Spleen (tissue), 11 donors: Measurements from ENCODE around the gene TMEM170B. TPM values are rescaled to one million over a fixed set of nuclear protein-coding genes. Genes with fewer than 3 reads are reported as not detected.

Experiments used
- DNase-seq: peaks from one replicate; pipeline ENCODE4 v3.0.0-alpha.2; 2020
- H3K27ac ChIP-seq, 8 donors: fragments of 200-600 bp; sonication (generic) in 7 of 8; 1 replicate in 4 of 8; 2 replicates in 4 of 8; pipeline versions ENCODE4 v1.5.0 to v1.8.0; 2016 to 2021; ENCODE audit warnings: inconsistent platforms in 4 of 8, mild to moderate bottlenecking in 4 of 8, moderate library complexity in 1 of 8
- H3K27me3 ChIP-seq, 7 donors: fragments of 200-600 bp; sonication (generic) in 6 of 7; replicated peaks in 1 of 7; 1 replicate in 4 of 7; 2 replicates in 3 of 7; pipeline versions ENCODE4 v1.5.0 to v1.8.0; 2016 to 2021; ENCODE audit warnings: inconsistent platforms in 3 of 7, mild to moderate bottlenecking in 1 of 7
- H3K36me3 ChIP-seq, 6 donors: fragments of 200-600 bp; sonication (generic) in 5 of 6; 1 replicate in 4 of 6; 2 replicates in 2 of 6; pipeline versions ENCODE4 v1.5.0 to v1.8.0; 2016 to 2021; ENCODE audit warnings: inconsistent platforms in 2 of 6
- H3K4me1 ChIP-seq, 6 donors: fragments of 200-600 bp; sonication (generic) in 5 of 6; 1 replicate in 3 of 6; 2 replicates in 3 of 6; pipeline versions ENCODE4 v1.5.0 to v1.8.0; 2016 to 2021; ENCODE audit warnings: inconsistent platforms in 3 of 6
- H3K4me3 ChIP-seq, 8 donors: fragments of 200-600 bp; sonication (generic) in 7 of 8; 1 replicate in 4 of 8; 2 replicates in 4 of 8; pipeline versions ENCODE4 v1.5.0 to v1.8.0; 2016 to 2021; ENCODE audit warnings: inconsistent platforms in 4 of 8, mild to moderate bottlenecking in 4 of 8, moderate library complexity in 2 of 8
- H3K9me3 ChIP-seq, 8 donors: fragments of 200-600 bp; sonication (generic) in 7 of 8; 1 replicate in 4 of 8; 2 replicates in 4 of 8; pipeline versions ENCODE4 v1.5.0 to v1.8.0; 2016 to 2021; ENCODE audit warnings: inconsistent platforms in 4 of 8
- CTCF ChIP-seq, 11 experiments: fragments of 200-600 bp in 7 of 11; fragments of 450-650 bp in 4 of 11; sonication (generic) in 4 of 11; IDR thresholded peaks in 8 of 11; conservative IDR thresholded peaks in 3 of 11; 1 replicate in 7 of 11; 2 replicates in 4 of 11; pipeline versions ENCODE4 v1.4.0 to v1.8.0; 2016 to 2021; ENCODE audit warnings: antibody characterized with exemption in 11 of 11, inconsistent platforms in 4 of 11, mild to moderate bottlenecking in 1 of 11
- POLR2A ChIP-seq, 3 donors: fragments of 450-650 bp; IDR thresholded peaks; one replicate each; pipeline ENCODE4 v1.5.1; 2017; ENCODE audit warnings: antibody characterized with exemption in 3 of 3, mild to moderate bottlenecking in 1 of 3
- POLR2AphosphoS5 ChIP-seq, 3 donors: sonication (generic); formaldehyde crosslinking; IDR thresholded peaks; one replicate each; pipeline ENCODE4 v1.5.1; 2017; ENCODE audit warnings: antibody characterized with exemption in 3 of 3
- WGBS, 5 donors: extraction: QIAGEN DNeasy Blood & Tissue Kit in 3 of 5; methylation state at CpG; one replicate each; pipeline versions ENCODE4 v1.1.5 to v1.1.7; 2013 to 2018; 5-methylcytosine and 5-hydroxymethylcytosine counted together
- intact Hi-C: fragments of 100-400 bp; cut with DNase I; formaldehyde crosslinking; loops from one replicate; pipeline ENCODE4 v1.15.0; 2023; ENCODE audit warnings: low total_unique reads
- polyA plus RNA-seq, 3 donors: library from polyadenylated mRNA; stranded (reverse); fragments of 200-250 nt; gene quantifications; one replicate each; pipeline ENCODE4 v1.2.1, GENCODE V29; 2013
- total RNA-seq, 7 donors: library from RNA; depleted of rRNA in 3 of 7; stranded (reverse); fragments of >200 nt in 3 of 7; fragmentation: NEBNext Ultra II Directional in 4 of 7; extraction: Animal tissue kit (Norgen Biotek cat#: 25700) in 4 of 7; gene quantifications; one replicate each; pipeline versions ENCODE4 v1.1.0 to v1.2.1, GENCODE V29; 2016 to 2021
- donor health status: healthy with polysubstance abuse.
- donor health status: DM: no; HTN: no; CAD: no; lungs with moderate emphysema.
- donor health status: DM: no; HTN: no; CAD: no.
- donor health status: Bipolar disorder and iron deficiency.
- donor health status: healthy.
- donor health status: DM: no; HTN: no; CAD: no.
- donor health status: DM: yes; HTN: yes; CAD: no.

Gene TMEM170B
- total and polyA plus RNA-seq, 10 donors: 1.2 to 19.8 (median 7.6) TPM

GRCh38 chr6:11571073-11571472, 33.5 kb downstream of the TMEM170B start:
- no peak overlapping the region for H3K4me3 ChIP-seq
- H3K9me3 ChIP-seq: no peaks in the 10 kb centered on the region
- no peaks in the 10 kb centered on the region for H3K27me3 ChIP-seq
- H3K36me3 ChIP-seq: peaks cover 0 to 19% (median 9%) of the 10 kb centered on the region in 6 donors
- H3K27ac ChIP-seq: no peak overlapping the region
- 89 to 98% (median 95%) methylated on average over 2 of the region's 2 CpGs for WGBS, 5 donors
- no peak for DNase-seq
- intact Hi-C loops: loop anchor here (10.0 kb wide), 1 partner anchor 426 kb away; no protein-coding TSS in a partner anchor
- H3K4me1 ChIP-seq: peaks cover 0 to 13% (median 2%) of the 10 kb centered on the region in 6 donors
- no peak for TF ChIP-seq POLR2AphosphoS5 (IDR thresholded peaks at IDR 0.05)
- no peak for TF ChIP-seq CTCF (IDR thresholded peaks at IDR 0.05 in 8 of 11, conservative IDR thresholded peaks at IDR 0.05 in 3 of 11)
- no peak for TF ChIP-seq POLR2A (IDR thresholded peaks at IDR 0.05)

GRCh38 chr6:11575408-11576033, 38.0 kb downstream of the TMEM170B start:
- Histone ChIP-seq H3K4me1 (peaks cover 0 to 19% (median 2%) of the 10 kb centered on the region in 6 donors), H3K27me3 (no peaks in the 10 kb centered on the region), H3K36me3 (peaks cover 0 to 5% (median 0%) of the 10 kb centered on the region in 6 donors), H3K4me3 (peak overlapping the region in 1 of 8 donors; percentile 40), H3K27ac (peak overlapping the region in 2 of 8 donors; percentile 35 to 66), H3K9me3 (no peaks in the 10 kb centered on the region)
- intact Hi-C loops: loop anchor here (10.0 kb wide), 1 partner anchor 431 kb away; no protein-coding TSS in a partner anchor
- TF ChIP-seq POLR2A (IDR thresholded peaks at IDR 0.05) (no peak), CTCF (IDR thresholded peaks at IDR 0.05 in 8 of 11, conservative IDR thresholded peaks at IDR 0.05 in 3 of 11) (peak; percentile 79 to 95 (median 85))
- 31 to 47% (median 41%) methylated on average over 10 of the region's 10 CpGs for WGBS, 5 donors
- no peak for DNase-seq

GRCh38 chr6:11580686-11581405, 43.3 kb downstream of the TMEM170B start:
- no peak overlapping the region for H3K4me3 ChIP-seq
- WGBS, 5 donors: 58 to 82% (median 69%) methylated on average over 4 of the region's 4 CpGs
- H3K9me3 ChIP-seq: no peaks in the 10 kb centered on the region
- no peaks in the 10 kb centered on the region for H3K36me3 ChIP-seq
- H3K27ac ChIP-seq: peak overlapping the region in 6 of 8 donors; percentile 6 to 65 (median 54)
- intact Hi-C loops: loop anchor here (10.0 kb wide), 2 partner anchors 654 to 1024 kb away; no protein-coding TSS in a partner anchor
- no peak for DNase-seq
- TF ChIP-seq CTCF (IDR thresholded peaks at IDR 0.05 in 8 of 11, conservative IDR thresholded peaks at IDR 0.05 in 3 of 11) (no peak), POLR2AphosphoS5 (IDR thresholded peaks at IDR 0.05) (no peak), POLR2A (IDR thresholded peaks at IDR 0.05) (no peak)
- peaks cover 0 to 32% (median 5%) of the 10 kb centered on the region in 6 donors for H3K4me1 ChIP-seq
- H3K27me3 ChIP-seq: no peaks in the 10 kb centered on the region

GRCh38 chr6:11584244-11584643, 46.7 kb downstream of the TMEM170B start:
- Histone ChIP-seq H3K9me3 (no peaks in the 10 kb centered on the region), H3K4me3 (no peak overlapping the region), H3K4me1 (peaks cover 0 to 41% (median 5%) of the 10 kb centered on the region in 6 donors), H3K27ac (no peak overlapping the region), H3K36me3 (no peaks in the 10 kb centered on the region), H3K27me3 (no peaks in the 10 kb centered on the region)
- TF ChIP-seq CTCF (IDR thresholded peaks at IDR 0.05 in 8 of 11, conservative IDR thresholded peaks at IDR 0.05 in 3 of 11) (no peak), POLR2AphosphoS5 (IDR thresholded peaks at IDR 0.05) (no peak), POLR2A (IDR thresholded peaks at IDR 0.05) (no peak)
- WGBS, 5 donors: 65 to 82% (median 70%) methylated on average over 5 of the region's 5 CpGs
- intact Hi-C loops: loop anchor here (10.0 kb wide), 2 partner anchors 651 to 1021 kb away; no protein-coding TSS in a partner anchor
- no peak for DNase-seq
